ENCODE measurements around the gene CACNA1C.

- TF ChIP-seq MTA2 (IDR thresholded peaks at IDR 0.05; ENCODE audit: low read depth) (no peak), BCL11A (IDR thresholded peaks at IDR 0.05; ENCODE audit: low read depth, low read length) (no peak), TARDBP (IDR thresholded peaks at IDR 0.05; ENCODE audit: borderline replicate concordance) (no peak), STAT1 (conservative IDR thresholded peaks at IDR 0.05) (no peak), CBX3 (IDR thresholded peaks at IDR 0.05; ENCODE audit: borderline replicate concordance, low read depth) (no peak), CEBPB (IDR thresholded peaks at IDR 0.05; ENCODE audit: borderline replicate concordance in 1 of 2, low read depth in 2 of 2, low read length in 2 of 2) (no peak), YBX1 (IDR thresholded peaks at IDR 0.05) (no peak), CTCF (IDR thresholded peaks at IDR 0.05 in 2 of 3, conservative IDR thresholded peaks at IDR 0.05 in 1 of 3; ENCODE audit: control insufficient read depth in 2 of 3, extremely low read depth in 1 of 3, insufficient read depth in 1 of 3, low read depth in 3 of 3, low read length in 3 of 3) (no peak), EZH2 (IDR thresholded peaks at IDR 0.05; ENCODE audit: borderline replicate concordance, control insufficient read depth, low read depth, low read length) (no peak), MAX (IDR thresholded peaks at IDR 0.05; ENCODE audit: low read depth, low read length) (no peak), NFIC (IDR thresholded peaks at IDR 0.05; ENCODE audit: low read depth, low read length) (no peak)
Observed at GRCh38 chr12:2406903-2407302, 354.1 kb downstream of the CACNA1C start.

All from GM12878 (cell line).